Stromal cell of bone marrow (primary cell): ENCODE results near the gene MROH9.
A peak's percentile ranks its signal among the peaks of the same experiment; 100 is the strongest.

Experiments
- DNase-seq: peaks from one replicate; pipeline ENCODE4 v3.0.0-alpha.2; 2012; ENCODE audit warnings: low read depth

The MROH9 gene

GRCh38 chr1:171084091-171084490, 148.8 kb downstream of the MROH9 start:
- DNase-seq, result no peak

GRCh38 chr1:171084870-171085269, 149.5 kb downstream of the MROH9 start:
- no peak for DNase-seq

- DNase-seq, result no peak
Observed at GRCh38 chr1:171087896-171088295, 152.6 kb downstream of the MROH9 start.

DNA sequence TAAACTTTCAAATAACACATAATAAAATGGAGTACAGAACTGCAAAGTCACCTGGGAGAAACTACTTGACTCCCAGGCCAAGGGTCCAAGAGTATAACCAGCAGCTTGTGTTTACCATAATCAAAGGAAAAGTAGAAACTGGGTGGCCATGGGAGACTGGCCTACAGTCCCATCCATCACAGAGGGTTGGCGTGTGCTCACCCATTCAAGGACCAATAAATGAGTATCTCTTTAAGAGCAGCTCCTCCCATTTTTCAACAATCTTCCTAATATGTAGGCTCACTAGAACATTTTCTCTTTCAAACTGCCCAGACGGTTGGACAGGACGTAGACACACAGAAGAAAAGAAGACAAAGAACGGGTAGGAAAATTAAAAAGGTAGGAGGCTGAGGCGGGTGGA, 155.3 kb downstream of the MROH9 start, which contains the start of gene FMO3:
Gene FMO3, plus strand, starts transcription at position 302 of the 400 bp plus-strand sequence. CDS start 1,754 bp downstream, outside the sequence.
- no peak for DNase-seq

GRCh38 chr1:171103862-171104261, 168.5 kb downstream of the MROH9 start:
- no peak for DNase-seq

- DNase-seq, result no peak
Observed at GRCh38 chr1:171107262-171107940, 172.1 kb downstream of the MROH9 start.

- no peak for DNase-seq
Observed at GRCh38 chr1:171107969-171108368, 172.6 kb downstream of the MROH9 start.

GRCh38 chr1:171109966-171110365, 174.6 kb downstream of the MROH9 start:
- DNase-seq, result no peak

DNA sequence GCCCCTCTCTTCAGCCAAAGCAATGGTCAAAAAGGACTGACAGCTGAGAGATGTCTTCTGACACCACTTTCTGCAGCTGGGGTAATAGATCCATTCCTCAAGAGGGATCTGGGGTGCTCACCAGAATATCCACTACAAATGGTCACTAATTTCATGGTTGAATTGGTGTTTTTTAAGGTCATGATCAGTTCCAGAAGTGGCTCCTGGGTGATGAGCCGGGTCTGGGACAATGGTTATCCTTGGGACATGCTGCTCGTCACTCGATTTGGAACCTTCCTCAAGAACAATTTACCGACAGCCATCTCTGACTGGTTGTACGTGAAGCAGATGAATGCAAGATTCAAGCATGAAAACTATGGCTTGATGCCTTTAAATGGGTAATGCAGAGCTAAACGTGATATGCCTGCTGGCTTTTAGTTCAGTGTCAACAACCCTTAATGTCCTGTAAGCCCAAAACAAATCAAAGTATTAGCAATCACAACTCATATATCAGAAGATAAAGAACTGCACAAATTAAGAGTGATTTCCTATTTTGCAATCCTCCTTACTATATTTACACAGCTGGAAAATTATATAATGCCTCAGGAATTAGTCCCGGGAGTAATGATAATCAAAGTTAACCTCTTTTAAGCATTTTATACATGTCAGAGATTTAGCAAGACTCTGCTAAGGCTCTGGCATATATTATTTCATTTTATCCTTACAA, 175.4 kb downstream of the MROH9 start:
- DNase-seq, result peak; percentile 36

- DNase-seq, result no peak
Observed at GRCh38 chr1:171112119-171112518, 176.8 kb downstream of the MROH9 start.

DNA sequence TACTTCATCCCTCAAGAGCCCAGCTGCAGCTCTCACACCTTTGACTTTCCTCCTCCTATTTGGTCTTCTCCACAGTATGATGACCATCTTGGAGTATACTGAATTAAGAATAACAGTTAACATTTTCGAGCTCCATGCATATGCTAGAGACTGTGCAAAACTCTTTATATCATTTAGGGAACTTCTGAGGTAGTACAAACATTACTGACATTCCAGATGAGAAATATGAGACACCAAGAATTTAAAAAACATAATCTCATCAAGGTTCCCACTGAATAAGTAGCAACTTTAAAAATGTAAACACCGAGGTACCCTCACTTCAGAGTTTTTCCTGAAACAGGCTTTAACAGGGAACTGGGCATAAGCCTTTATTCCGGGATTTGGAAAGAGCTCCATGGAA, 178.0 kb downstream of the MROH9 start:
- no peak for DNase-seq
